Thyroid gland (tissue), 4 donors: ENCODE data around the gene CES5A.
"Not testable (repeated sequence)": the region's sequence is repeated elsewhere in the genome, so short reads cannot be mapped to it uniquely, and the experiment has no call there.

Experiments
- POLR2A ChIP-seq, 2 donors: fragments of 450-650 bp; IDR thresholded peaks; one replicate each; pipeline ENCODE4 v1.6.1; 2017; ENCODE audit warnings: antibody characterized with exemption in 2 of 2, mild to moderate bottlenecking in 2 of 2, moderate library complexity in 1 of 2
- TF ChIP-seq, protein P1 (sequence below), 6 experiments: fragments of 200-600 bp in 3 of 6; fragments of 450-650 bp in 3 of 6; sonication (generic) in 3 of 6; IDR thresholded peaks; one replicate each; pipeline ENCODE4 v1.5.1; 2016 to 2019; ENCODE audit warnings: antibody characterized with exemption in 6 of 6, mild to moderate bottlenecking in 2 of 6, inconsistent platforms in 1 of 6, moderate library complexity in 1 of 6

DNA sequence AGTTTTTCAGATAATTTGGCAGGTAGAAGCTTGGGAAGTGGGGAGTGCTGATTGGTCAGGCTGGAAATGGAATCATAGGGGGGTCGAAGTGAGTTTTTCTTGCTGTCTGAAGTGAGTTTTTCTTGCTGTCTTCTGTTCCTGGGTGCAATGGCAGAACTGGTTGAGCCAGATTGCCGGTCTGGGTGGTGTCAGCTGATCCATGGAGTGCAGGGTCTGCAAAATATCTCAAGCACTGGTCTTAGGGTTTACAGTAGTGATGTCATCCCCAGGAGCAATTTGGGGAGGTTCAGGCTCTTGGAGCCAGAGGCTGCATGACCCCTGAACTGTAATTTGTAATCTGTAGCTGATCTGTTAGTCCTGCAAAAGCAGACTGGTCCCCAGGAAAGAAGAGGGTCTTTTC lies 37.9 kb upstream of the CES5A start:
- TF ChIP-seq, protein P1, sequence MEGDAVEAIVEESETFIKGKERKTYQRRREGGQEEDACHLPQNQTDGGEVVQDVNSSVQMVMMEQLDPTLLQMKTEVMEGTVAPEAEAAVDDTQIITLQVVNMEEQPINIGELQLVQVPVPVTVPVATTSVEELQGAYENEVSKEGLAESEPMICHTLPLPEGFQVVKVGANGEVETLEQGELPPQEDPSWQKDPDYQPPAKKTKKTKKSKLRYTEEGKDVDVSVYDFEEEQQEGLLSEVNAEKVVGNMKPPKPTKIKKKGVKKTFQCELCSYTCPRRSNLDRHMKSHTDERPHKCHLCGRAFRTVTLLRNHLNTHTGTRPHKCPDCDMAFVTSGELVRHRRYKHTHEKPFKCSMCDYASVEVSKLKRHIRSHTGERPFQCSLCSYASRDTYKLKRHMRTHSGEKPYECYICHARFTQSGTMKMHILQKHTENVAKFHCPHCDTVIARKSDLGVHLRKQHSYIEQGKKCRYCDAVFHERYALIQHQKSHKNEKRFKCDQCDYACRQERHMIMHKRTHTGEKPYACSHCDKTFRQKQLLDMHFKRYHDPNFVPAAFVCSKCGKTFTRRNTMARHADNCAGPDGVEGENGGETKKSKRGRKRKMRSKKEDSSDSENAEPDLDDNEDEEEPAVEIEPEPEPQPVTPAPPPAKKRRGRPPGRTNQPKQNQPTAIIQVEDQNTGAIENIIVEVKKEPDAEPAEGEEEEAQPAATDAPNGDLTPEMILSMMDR (IDR thresholded peaks at IDR 0.05), result not testable (repeated sequence)
- TF ChIP-seq POLR2A (IDR thresholded peaks at IDR 0.05), result not testable (repeated sequence)
